HG03571 (cell line): ENCODE measurements around the gene ZFAND3.
"Not testable (repeated sequence)": the region's sequence is repeated elsewhere in the genome, so short reads cannot be mapped to it uniquely, and the experiment has no call there.

Experiments
- ATAC-seq: cut with Tn5 transposase; IDR thresholded peaks from one replicate; pipeline ENCODE4 v1.9.1; 2021; ENCODE audit not compliant: unreplicated experiment

ZFAND3 gene

DNA sequence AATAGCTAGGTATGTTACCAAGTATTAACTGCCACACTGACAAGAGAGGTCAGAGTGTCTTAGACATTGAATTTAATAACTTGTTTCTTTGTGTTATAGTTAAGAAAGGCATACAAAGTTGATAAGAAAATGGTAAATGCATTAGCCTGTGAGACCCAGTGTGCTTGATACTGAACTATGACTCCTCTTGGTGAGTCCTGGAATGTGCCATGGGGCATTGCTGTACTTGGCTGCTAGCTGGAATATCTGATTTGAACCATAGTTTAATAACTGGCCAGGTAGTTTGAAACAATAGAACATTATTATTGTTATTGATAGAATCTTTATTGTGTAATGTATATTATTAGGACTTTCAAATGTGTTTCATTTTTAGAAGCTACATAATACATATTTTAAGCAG, 70.0 kb downstream of the ZFAND3 start:
- no peak for ATAC-seq

DNA sequence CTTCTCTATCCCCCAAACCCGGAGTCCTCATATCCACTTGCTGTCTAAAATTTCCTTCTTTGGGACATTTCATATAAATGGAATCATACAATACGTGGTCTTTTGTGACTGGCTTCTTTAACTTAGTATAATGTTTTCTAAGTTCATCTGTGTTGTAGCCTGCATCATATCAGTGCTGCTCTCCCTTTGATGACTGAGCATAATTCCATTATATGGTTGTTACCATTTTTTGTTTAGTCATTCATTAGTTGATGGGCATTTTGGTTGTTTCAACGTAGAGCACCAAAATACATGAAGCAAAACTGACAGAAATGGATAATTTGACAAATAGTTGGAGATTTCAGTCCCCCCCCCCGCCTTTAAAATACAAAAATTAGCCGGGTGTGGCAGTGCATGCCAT, 71.5 kb downstream of the ZFAND3 start:
- ATAC-seq, result no peak

DNA sequence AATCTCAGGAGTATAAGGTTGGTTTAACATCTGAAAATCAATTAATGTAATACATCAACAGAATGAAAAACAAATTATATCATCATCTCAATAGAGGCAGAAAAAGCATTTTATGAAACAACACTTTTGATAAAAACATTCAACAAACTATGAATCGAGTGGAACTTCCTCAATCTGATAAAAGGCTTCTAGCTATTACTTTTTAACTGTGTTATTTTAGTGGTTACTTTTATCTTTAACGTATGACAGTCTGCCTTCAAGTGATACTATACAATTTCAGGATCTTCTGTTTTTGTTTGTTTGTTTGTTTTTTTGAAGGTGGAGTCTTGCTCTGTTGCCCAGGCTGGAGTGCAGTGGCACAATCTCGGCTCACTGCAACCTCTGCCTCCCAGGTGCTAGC, 73.7 kb downstream of the ZFAND3 start:
- ATAC-seq, result no peak

DNA sequence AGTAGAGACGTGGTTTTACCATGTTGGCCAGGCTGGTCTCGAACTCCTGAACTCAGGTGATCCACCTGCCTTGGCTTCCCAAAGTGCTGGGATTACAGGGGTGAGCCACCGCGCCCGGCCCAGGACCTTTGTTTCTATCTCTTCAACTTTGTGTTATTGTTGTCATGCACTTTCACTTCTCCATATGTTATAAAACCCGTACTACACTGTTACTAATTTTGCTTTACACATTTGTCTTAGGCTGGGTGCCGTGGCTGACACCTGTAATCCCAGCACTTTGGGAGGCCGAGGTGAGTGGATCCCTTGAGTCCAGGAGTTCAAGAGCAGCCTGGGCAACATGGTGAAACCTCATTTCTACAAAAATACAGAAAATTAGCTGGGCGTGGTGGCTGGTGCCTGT, 74.2 kb downstream of the ZFAND3 start:
- not testable (repeated sequence) for ATAC-seq

DNA sequence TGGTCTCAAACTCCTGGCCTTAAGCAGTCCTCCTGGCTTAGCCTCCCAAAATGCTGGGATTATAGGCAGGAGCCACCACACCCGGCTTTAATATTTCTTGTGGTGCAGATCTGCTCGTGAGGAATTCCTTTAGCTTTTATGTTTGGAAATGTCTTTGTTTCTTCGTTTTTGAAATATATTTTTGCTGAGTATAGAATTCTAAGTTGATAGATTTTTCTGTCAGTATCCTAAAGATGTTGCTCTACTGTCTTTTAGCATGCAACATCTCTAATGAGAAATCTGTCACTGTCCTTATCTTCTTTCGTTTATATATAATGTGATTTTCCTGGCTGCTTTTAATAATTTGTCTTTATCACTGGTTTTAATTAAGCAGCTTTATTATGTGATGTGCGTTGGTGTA, 75.1 kb downstream of the ZFAND3 start:
- no peak for ATAC-seq

DNA sequence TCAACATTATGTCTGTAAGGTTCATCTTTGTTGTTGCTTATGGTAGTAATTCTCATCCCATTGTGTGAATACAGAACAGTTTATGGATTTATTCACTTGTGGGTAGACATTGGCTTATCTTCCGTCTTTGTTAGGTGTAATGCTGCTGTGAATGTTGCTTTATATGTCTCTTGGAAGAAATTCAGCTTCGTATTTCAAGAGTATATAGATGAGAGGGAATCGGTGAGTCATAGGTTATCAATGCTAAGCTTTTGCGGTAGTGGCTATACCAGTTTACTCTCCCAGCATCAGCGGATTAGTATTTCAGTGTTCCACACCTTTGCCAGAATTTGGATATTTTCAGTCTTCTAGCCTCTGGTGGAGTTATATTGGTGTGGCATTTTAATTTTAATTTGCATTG, 77.8 kb downstream of the ZFAND3 start:
- no peak for ATAC-seq

DNA sequence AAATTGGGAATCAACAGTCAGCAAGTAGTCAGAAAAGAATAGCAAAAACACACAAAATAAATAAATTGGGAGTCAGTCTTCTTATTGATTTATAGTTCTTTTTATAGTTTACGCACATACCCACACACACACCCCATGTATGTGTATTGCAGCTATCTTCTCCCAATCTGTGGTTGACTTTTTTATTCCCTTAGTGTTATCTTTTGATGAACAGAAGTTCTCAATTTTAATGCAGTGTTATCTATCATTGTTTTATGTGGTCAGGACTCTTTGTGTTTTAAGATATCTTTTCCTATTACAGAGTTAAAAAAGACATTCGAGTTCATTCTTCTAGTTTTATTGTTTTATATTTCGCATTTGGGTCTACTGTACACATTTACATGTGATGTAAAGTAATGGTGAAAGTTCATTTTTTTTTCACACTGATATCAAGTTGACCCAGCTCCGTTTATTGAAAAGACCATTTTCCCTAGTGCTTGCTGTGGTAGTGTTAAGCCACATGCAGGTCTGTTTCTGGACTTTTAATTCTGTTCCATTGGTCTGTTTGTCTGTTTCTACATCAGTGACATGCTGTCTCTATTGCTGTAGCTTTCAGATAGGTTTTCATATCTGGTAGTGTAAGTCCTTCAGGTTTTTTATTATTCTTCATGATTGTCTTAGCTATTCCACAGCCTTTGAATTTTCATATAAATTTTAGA, 78.4 kb downstream of the ZFAND3 start:
- ATAC-seq, result no peak

- ATAC-seq, result no peak
Measured at GRCh38 chr6:37903351-37904340, 84.1 kb downstream of the ZFAND3 start.

- no peak for ATAC-seq
Measured at GRCh38 chr6:37904590-37904989, 85.1 kb downstream of the ZFAND3 start.

DNA sequence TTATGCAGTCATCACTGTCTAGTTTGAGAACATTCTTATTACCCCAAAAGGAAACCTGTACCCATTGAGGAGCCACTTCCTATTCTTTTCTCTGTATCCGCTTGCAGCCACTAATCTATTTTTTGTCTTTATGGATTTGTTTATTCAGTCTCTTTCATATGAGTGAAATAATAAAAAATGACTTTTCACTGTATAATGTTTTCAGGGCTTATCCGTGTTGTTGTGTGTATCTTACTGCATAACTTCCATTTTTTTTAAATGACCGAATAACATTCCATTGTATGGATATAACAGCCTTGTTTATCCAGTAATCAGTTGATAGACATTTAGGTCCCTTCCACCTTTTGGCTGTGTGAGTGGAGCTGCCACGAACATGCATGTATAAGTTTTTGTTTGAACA, 86.6 kb downstream of the ZFAND3 start:
- ATAC-seq, result no peak

- no peak for ATAC-seq
Measured at GRCh38 chr6:37910998-37911397, 91.5 kb downstream of the ZFAND3 start.

DNA sequence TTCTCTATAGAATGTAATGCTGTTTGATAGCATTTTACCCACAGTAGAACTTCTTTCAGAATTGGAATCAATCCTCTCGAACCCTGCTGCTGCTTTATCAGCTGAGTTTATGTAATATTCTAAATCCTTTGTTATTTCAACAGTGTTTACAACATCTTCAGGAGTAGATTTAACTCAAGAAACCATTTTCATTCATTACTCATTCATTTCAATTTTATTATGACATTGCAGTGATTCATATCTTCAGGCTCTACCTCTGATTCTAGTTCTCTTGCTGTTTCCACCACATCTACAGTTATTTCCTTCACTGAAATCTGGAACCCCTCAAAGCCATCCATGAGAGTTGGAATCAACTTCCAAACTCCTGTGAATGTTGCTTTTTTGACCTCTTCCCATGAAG, 93.7 kb downstream of the ZFAND3 start:
- ATAC-seq, result no peak

DNA sequence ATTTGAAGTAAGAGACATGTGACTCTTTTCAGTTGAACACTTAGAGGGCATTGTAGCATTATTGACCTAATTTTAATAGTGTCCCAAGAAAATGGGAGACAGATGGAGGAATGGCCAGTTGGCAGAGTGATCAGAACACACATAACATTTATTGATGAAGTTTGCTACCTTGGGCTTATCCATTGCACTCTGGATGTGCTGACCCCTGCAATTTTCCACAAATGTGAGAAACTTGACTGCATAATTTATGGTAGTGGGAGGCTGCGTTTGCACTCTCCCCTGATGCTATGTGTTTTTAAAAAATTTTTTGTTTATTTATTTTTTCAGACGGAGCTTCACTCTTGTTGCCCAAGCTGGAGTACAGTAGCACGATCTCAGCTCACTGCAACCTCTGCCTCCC, 95.9 kb downstream of the ZFAND3 start:
- no peak for ATAC-seq

DNA sequence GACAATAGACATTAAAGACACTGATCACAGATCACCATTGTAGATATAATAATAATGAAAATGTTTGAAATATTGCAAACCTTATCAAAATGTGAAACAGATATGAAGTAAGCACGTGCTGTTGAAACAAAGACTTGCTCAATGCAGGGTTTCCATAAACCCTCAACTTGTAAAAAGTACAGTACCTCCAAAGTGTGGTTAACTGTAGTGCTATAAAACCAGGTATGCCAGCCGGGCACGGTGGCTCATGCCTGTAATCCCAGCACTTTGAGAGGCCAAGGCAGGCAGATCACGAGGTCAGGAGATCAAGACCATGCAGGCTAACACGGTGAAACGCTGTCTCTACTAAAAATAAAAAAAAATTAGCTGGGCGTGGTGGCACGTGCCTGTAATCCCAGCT, 96.6 kb downstream of the ZFAND3 start:
- ATAC-seq, result no peak

DNA sequence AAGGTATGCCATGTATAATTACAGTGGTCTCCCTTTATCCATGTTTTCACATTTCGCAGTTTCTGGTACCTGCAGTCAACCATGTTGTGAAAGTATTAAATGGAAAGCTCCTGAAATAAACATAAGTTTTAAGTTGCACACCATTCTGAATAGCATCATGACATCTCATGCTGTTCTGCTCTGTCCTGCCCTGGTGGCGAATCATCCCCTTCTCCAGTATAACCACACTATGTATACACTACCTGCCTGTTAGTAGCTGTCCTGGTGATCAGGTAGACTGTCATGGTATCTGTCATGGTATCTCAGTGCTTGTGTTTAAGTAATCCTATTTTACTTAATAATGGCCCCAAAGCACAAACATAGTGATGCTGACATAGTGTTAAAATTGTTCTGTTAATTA, 97.1 kb downstream of the ZFAND3 start:
- ATAC-seq, result no peak

DNA sequence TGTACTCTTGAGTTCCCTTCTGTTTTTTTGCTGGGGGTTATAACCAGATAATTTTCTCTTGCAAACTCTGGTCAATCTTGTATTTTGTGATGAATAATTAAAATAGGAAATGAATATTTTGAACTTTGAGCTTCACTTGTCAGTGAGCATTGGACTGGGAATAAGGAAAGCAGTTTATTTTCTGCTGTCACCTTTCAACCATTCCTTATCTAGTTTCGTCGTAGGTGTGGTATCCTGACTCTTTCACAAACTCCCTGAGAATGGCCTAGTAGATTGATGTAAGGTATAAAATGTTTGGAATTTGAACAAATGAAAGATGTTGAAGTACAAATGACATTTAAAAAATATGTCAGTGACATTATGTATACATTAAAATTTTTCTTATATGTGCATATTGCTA, 98.0 kb downstream of the ZFAND3 start:
- ATAC-seq, result no peak

- no peak for ATAC-seq
Measured at GRCh38 chr6:37919417-37920157, 100.1 kb downstream of the ZFAND3 start.

DNA sequence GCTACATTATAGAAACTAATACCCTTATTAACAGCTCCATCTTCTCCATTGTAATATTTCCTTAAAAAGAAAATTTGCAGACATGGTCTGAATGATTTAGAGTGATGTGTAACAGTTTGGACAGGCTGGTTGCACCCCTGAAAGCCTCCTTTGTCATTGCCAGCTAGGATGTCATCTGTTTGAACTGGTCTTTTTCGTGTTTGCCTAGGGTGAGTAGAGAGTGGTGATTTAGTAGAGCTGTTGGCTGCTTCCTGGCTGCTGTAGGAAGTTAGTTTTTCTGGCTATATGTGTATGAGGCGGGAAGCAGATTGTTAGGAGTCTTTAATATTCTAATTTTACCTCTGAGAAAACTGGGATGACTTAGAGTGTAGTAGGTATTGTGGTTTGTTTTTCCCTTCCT, 101.1 kb downstream of the ZFAND3 start:
- no peak for ATAC-seq

- no peak for ATAC-seq
Measured at GRCh38 chr6:37922563-37922962, 103.0 kb downstream of the ZFAND3 start.

DNA sequence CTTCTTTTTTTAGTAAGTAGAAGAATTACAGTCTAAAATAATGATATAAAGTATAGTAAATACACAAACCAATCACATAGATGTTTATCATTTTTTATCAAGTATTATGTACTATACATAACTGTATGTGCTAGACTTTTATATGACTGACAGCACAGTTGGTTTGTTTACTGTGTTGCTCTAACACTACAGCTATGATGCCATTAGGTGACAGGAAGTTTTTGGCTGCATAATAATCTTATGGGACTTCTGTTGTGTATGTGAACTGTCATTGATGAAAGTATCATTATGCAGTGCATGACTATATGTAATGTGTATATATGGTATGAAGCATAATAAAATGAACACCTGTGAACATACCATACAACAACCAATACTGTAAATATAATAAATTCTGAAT, 104.0 kb downstream of the ZFAND3 start:
- no peak for ATAC-seq

DNA sequence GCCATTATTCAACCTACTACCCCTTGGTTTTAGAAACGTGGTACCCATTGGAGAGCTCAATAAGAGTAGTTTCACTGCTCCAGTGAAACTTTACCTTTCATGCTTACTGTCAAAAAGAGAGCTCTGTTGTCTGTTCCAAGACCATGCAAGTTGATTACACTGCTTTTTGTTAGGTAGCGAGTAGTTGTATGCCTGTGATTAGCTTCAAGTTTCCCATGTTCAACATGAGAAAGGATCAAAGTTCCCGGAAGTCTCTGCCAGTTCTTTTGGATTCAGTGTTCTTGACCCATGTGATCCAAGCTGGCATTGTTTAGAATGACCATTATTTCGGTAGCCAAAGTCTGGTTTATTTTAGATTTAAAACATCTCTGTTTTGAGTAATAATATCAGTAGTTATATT, 107.1 kb downstream of the ZFAND3 start:
- ATAC-seq, result no peak

DNA sequence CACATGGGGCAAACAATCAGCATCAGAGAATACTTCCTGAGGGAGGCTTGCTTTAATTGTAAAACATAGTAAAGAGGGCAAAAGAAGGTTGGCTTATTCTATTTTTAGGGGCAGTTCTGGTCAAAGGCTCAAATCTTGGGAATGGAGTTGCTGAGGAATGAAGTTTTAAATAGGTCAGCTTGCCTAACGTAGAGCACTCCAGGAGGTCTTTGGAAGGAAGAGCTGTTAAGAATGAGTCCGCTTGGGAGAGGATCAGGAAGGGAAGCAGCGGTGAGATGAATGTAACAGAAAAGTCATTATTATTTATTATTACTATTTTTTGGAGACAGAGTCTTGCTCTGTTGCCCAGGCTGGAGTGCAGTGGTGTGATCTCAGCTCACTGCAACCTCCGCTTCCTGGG, 108.7 kb downstream of the ZFAND3 start:
- ATAC-seq, result no peak
